ENCODE data around the gene SMPD2.
A peak's percentile ranks its signal among the peaks of the same experiment; 100 is the strongest.

The SMPD2 gene, protein sequence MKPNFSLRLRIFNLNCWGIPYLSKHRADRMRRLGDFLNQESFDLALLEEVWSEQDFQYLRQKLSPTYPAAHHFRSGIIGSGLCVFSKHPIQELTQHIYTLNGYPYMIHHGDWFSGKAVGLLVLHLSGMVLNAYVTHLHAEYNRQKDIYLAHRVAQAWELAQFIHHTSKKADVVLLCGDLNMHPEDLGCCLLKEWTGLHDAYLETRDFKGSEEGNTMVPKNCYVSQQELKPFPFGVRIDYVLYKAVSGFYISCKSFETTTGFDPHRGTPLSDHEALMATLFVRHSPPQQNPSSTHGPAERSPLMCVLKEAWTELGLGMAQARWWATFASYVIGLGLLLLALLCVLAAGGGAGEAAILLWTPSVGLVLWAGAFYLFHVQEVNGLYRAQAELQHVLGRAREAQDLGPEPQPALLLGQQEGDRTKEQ

DNA sequence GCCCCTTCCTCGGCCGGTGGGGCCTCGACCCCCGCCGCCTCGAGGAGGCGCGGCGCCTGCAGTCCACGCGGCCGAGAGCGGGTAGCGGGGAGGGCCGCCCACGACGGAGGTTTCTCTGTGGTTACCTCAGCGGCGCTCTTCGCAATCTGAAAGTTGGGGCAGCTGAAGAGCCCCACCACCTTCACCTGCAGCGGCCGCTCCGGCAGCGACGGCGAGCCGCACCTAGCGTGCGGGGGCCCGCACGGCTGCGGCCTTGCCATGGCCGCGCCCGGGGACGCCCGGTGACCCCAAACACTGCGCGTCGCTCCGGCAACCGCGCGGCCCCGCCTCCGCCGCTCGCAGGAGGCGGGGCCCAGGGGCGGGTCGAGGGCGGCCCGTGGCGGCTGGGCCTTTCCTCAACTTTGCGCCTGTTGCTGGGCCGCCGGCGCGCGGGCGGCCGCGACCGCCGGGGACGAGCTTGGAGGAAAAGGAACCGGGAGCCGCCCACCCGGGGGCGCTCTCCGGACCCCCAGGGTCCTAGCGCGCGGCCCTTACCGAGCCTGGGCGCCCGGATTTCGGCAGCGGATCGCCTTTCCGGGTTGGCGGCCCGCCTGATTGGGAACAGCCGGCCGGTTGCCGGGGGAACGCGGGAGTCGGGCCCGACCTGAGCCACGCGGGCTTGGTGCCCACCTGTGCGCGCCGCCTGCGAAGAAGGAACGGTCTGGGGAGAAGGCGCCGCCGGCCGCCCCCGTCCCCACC lies at the start of gene SMPD2, which contains the start of gene PPIL6:
Gene SMPD2 (plus strand): TSS at position 394 of the 738 bp plus-strand sequence. CDS start 398 bp downstream, outside the sequence.
Gene PPIL6 (minus strand): TSS at position 298 of the 738 bp plus-strand sequence. CDS start 38 bp downstream, at position 260.
- peak; percentile 94 for DNase-seq (ENCODE audit: low spot score)

- no peak for DNase-seq (ENCODE audit: low spot score)
Measured at GRCh38 chr6:109393157-109393885, 47.2 kb upstream of the SMPD2 start.

DNA sequence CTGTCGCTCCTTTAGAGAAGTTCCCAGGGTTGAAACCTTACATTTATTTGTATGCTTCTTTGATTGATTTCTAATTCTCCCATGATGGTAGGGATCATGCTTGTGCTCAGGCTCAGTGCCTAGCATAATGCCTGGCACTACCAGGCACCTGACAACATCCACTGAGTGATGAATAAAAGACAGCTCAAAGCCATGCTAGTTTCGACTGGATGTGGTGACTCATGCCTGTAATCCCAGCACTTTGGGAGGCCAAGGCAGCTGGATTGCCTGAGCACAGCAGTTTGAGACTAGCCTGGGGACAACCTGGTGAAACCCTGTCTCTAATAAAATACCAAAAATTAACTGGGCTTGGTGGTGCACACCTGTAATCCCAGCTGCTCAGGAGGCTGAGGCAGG lies 46.6 kb upstream of the SMPD2 start:
- no peak for DNase-seq (ENCODE audit: low spot score)

DNA sequence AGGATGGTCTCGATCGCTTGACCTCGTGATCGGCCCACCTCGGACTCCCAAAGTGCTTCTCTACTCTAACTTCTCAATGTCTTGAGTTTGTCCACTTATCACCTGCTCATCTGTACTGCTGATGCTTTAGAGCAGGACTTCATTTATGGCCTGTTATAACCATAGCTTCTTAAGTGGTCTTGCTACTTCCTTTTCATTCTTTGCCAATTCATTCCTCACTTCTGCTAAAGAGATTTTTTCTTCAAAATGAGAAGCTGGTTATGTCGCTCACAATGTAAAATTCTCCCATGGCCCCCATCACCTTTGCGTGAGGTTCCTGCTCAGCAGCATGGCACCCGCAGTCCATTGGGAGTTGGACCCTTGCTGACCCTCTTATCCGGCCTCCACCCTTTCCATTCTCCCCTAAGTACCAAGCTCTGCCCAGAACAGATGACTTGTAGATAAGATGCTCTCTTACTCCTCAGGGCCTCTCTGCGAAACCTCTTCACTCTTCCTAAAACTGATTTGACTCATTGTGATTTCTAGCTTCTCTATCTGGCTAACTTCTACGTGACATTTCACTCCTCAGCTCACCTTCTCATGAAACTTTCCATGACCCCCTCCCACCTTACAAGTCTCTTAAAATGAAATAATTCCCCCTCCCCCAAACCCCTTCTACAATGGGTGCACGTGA lies 44.3 kb upstream of the SMPD2 start:
- DNase-seq (ENCODE audit: low spot score): no peak

GRCh38 chr6:109397020-109397419 lies 43.5 kb upstream of the SMPD2 start:
- DNase-seq (ENCODE audit: low spot score): no peak

DNA sequence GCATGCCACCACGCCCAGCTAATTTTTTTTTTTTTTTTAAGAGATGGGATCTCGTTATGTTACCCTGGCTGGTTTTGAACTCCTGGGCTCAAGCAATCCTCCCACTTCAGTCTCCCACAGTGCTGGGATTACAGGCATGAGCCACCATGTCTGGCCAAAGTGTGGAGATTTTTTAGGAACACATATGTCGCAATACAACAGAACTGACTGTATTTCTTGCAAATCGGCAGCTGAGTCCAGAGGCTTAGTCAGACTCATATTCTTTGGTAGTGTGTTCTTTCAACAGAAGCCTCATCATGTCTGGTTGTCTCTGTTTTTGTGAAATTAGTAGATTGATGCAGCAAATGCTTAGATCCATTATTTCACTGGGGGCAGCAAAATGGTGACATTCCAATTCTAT lies 34.3 kb upstream of the SMPD2 start:
- no peak for DNase-seq (ENCODE audit: low spot score)

GRCh38 chr6:109411034-109411433 lies 29.5 kb upstream of the SMPD2 start:
- DNase-seq (ENCODE audit: low spot score): no peak

- no peak for DNase-seq (ENCODE audit: low spot score)
Measured at GRCh38 chr6:109417646-109418045, 22.9 kb upstream of the SMPD2 start.

- no peak for DNase-seq (ENCODE audit: low spot score)
Measured at GRCh38 chr6:109420751-109421150, 19.8 kb upstream of the SMPD2 start.

DNA sequence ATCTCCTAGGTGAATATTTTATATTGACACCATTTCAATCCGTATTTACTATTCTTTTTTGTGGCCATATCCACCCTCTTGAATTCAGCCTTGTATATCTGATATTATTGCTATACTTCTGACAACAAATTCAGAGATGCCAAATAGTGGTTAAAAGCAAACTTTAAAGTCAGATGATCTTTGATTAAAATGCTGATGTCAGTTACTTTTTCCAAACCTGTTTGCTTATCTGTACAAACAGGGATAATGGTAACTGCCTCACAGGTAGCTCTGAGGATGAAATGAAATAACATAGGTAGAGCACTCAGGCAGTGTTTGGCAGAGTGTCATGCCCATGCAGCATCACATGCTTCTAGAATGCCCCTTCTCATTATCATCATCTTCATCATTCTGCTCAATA lies 19.3 kb upstream of the SMPD2 start:
- no peak for DNase-seq (ENCODE audit: low spot score)

GRCh38 chr6:109424946-109425345 lies 15.6 kb upstream of the SMPD2 start:
- no peak for DNase-seq (ENCODE audit: low spot score)

- no peak for DNase-seq (ENCODE audit: low spot score)
Measured at GRCh38 chr6:109428889-109429477, 11.5 kb upstream of the SMPD2 start.

DNA sequence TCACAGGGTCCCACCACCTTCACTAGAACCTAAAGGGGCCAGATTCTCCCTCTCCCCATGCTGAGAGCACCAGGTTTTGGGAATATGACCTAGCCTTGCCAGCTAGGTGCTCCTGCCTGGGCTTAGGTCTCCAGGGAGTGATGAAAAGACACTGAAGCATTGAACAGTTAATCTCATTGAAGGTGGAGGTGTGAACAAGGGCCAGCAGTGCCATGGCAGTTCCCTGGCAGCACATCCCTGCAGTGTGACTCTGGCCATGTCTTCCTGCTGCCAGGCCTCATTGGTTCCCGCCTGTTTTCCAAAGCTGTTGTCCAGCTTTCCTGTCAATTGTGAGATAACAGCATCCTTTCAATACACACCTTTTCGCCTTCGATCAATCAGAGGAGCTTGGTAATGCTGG lies 11.0 kb upstream of the SMPD2 start:
- no peak for DNase-seq (ENCODE audit: low spot score)

DNA sequence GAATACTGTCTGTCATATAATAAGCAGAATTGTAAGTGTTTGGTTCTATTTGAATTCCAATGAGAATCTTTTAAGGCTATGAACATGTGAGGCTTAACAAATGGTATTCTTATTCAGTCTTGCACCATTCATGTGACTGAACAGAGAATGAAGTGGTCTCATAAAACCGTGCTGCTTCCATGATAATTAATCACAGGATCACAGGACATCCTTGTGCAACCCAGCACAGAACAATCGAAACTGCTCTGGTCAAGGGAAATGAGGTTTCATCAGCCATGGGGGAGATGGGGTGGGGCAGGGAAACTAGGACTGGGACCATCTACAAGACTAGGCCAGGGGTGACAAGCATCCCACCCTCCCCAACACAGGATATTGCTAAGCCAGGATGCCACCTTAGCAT lies 6.1 kb upstream of the SMPD2 start:
- DNase-seq (ENCODE audit: low spot score): no peak

- no peak for DNase-seq (ENCODE audit: low spot score)
Measured at GRCh38 chr6:109436041-109436440, 4.5 kb upstream of the SMPD2 start.

GRCh38 chr6:109441069-109441816 lies 719 bp downstream of the SMPD2 start:
- peak; percentile 77 for DNase-seq (ENCODE audit: low spot score)

GRCh38 chr6:109442393-109442924 lies 1.9 kb downstream of the SMPD2 start:
- no peak for DNase-seq (ENCODE audit: low spot score)

DNA sequence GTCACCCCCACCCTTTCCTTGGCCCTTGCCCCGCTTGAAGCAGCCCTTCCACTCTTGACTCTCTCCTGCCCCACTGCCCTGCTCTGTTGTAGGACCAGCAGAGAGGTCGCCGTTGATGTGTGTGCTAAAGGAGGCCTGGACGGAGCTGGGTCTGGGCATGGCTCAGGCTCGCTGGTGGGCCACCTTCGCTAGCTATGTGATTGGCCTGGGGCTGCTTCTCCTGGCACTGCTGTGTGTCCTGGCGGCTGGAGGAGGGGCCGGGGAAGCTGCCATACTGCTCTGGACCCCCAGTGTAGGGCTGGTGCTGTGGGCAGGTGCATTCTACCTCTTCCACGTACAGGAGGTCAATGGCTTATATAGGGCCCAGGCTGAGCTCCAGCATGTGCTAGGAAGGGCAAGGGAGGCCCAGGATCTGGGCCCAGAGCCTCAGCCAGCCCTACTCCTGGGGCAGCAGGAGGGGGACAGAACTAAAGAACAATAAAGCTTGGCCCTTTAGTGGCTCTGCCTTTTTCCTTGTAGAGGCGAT lies 3.0 kb downstream of the SMPD2 start:
- DNase-seq (ENCODE audit: low spot score): no peak

GRCh38 chr6:109445382-109445781 lies 4.9 kb downstream of the SMPD2 start:
- DNase-seq (ENCODE audit: low spot score): peak; percentile 33

GRCh38 chr6:109446072-109446471 lies 5.5 kb downstream of the SMPD2 start:
- DNase-seq (ENCODE audit: low spot score): peak; percentile 19

Data from ecto neural progenitor cell (in vitro differentiated cells).